Measurements from ENCODE around the gene TNNT2. TPM values are rescaled to one million over a fixed set of nuclear protein-coding genes. Genes with fewer than 3 reads are reported as not detected.

The TNNT2 gene
- total and polyA plus RNA-seq, 2 of the 4 experiments (the other 2 are of a cell fraction): 0.18 to 1.2 TPM

GRCh38 chr1:201313086-201313485 lies 64.4 kb downstream of the TNNT2 start:
- Histone ChIP-seq H3K4ac (ENCODE audit: low read depth, low read length) (no peak overlapping the region), H3K79me1 (ENCODE audit: low read depth in 1 of 2, low read length in 2 of 2) (no peaks in the 10 kb centered on the region), H2BK15ac (ENCODE audit: low read depth, low read length) (no peak overlapping the region), H2BK5ac (ENCODE audit: low read depth, low read length, poor library complexity, severe bottlenecking) (no peak overlapping the region), H3K27me3 (ENCODE audit: control insufficient read depth, insufficient read depth, low read length) (peaks cover 88% of the 10 kb centered on the region), H3K36me3 (ENCODE audit: control insufficient read depth, insufficient read depth, low read length) (no peaks in the 10 kb centered on the region), H2BK20ac (ENCODE audit: low read depth, low read length) (no peak overlapping the region), H4K8ac (ENCODE audit: low read depth in 2 of 2, low read length in 2 of 2) (no peak overlapping the region), H3K14ac (replicated peaks; ENCODE audit: low read depth, low read length) (no peak overlapping the region), H2BK120ac (ENCODE audit: low read depth, low read length) (no peak overlapping the region), H3K4me1 (ENCODE audit: control insufficient read depth, insufficient read depth, low read length) (no peaks in the 10 kb centered on the region), H4K20me1 (ENCODE audit: insufficient read depth, low read length) (no peaks in the 10 kb centered on the region), H3K9me3 (ENCODE audit: control insufficient read depth, insufficient read depth, low read length) (no peaks in the 10 kb centered on the region), H2AK9ac (replicated peaks; ENCODE audit: low read depth, low read length, poor library complexity) (no peak overlapping the region), H3K9me1 (ENCODE audit: insufficient read depth, low read length) (no peaks in the 10 kb centered on the region), H3K56ac (ENCODE audit: extremely low read depth, insufficient read depth, low read length) (no peak overlapping the region), H3K4me3 (ENCODE audit: insufficient read depth, low read depth, low read length) (no peak overlapping the region), H3K9ac (ENCODE audit: low read depth, low read length) (no peak overlapping the region), H3K27ac (ENCODE audit: insufficient read depth, low read length) (no peak overlapping the region), H3K4me2 (ENCODE audit: low read depth, low read length) (no peak overlapping the region), H4K5ac (ENCODE audit: low read depth, low read length) (no peak overlapping the region), H4K91ac (ENCODE audit: insufficient read depth, low read depth, low read length) (no peak overlapping the region), H2AFZ (replicated peaks; ENCODE audit: low read length, poor library complexity) (no peak overlapping the region), H3K18ac (ENCODE audit: low read depth, low read length) (no peak overlapping the region), H3K23ac (ENCODE audit: low read depth, low read length) (no peak overlapping the region), H2AK5ac (ENCODE audit: low read depth, low read length) (no peak overlapping the region)
- no peak for ATAC-seq (ENCODE audit: low read depth)
- no peak for DNase-seq
- ChIA-PET POLR2A (ENCODE audit: unreplicated experiment) (no interaction called here), CTCF (no interaction called here)
- TF ChIP-seq FOS (IDR thresholded peaks at IDR 0.05; ENCODE audit: low read depth, low read length): no peak
- TF ChIP-seq CTCF (conservative IDR thresholded peaks at IDR 0.05; ENCODE audit: low read depth, low read length): no peak
- TF ChIP-seq RAD21 (IDR thresholded peaks at IDR 0.05; ENCODE audit: low read length): no peak
- TF ChIP-seq BHLHE40 (IDR thresholded peaks at IDR 0.05; ENCODE audit: low read depth, low read length): no peak
- no peak for TF ChIP-seq SMC3 (IDR thresholded peaks at IDR 0.05; ENCODE audit: low read depth, low read length)
- no peak for TF ChIP-seq CHD1 (IDR thresholded peaks at IDR 0.05; ENCODE audit: low read depth, low read length)
- no peak for TF ChIP-seq RCOR1 (IDR thresholded peaks at IDR 0.05; ENCODE audit: insufficient replicate concordance, low read length)
- no peak for TF ChIP-seq NFE2L2 (IDR thresholded peaks at IDR 0.05; ENCODE audit: low read depth, low read length)
- TF ChIP-seq USF2 (IDR thresholded peaks at IDR 0.05; ENCODE audit: low read depth, low read length): no peak
- TF ChIP-seq MXI1 (IDR thresholded peaks at IDR 0.05; ENCODE audit: borderline replicate concordance, low read depth, low read length): no peak
- no peak for TF ChIP-seq POLR2A (IDR thresholded peaks at IDR 0.05; ENCODE audit: low read depth, low read length)
- TF ChIP-seq MAFK (IDR thresholded peaks at IDR 0.05; ENCODE audit: low read depth, low read length): no peak
- TF ChIP-seq MAZ (IDR thresholded peaks at IDR 0.05; ENCODE audit: borderline replicate concordance, low read depth, low read length): no peak
- no peak for TF ChIP-seq CEBPB (IDR thresholded peaks at IDR 0.05; ENCODE audit: low read depth, low read length)
- TF ChIP-seq RFX5 (IDR thresholded peaks at IDR 0.05; ENCODE audit: low read depth, low read length): no peak
- TF ChIP-seq ELK1 (IDR thresholded peaks at IDR 0.05; ENCODE audit: borderline replicate concordance, low read depth, low read length): no peak
- BruUV-seq (replicated peaks): no TSS peak
- in situ Hi-C loops (cut with MboI; ENCODE audit: low sequenced_read_pairs): no loop called here
- dilution Hi-C loops (cut with HindIII; ENCODE audit: low sequenced_read_pairs, unreplicated experiment): no loop called here
- WGBS, 2 experiments (ENCODE audit: extremely low coverage in 2 of 2, insufficient read length in 1 of 2): 84% methylated on average over 13 of the region's 16 CpGs; no CpG with 5 or more reads in 1 of the 2 experiments
- intact Hi-C loops (cut with micrococcal nuclease): no loop called here

Measured in IMR-90 (cell line).